ENCODE results near the gene PHF19.

The PHF19 gene

DNA sequence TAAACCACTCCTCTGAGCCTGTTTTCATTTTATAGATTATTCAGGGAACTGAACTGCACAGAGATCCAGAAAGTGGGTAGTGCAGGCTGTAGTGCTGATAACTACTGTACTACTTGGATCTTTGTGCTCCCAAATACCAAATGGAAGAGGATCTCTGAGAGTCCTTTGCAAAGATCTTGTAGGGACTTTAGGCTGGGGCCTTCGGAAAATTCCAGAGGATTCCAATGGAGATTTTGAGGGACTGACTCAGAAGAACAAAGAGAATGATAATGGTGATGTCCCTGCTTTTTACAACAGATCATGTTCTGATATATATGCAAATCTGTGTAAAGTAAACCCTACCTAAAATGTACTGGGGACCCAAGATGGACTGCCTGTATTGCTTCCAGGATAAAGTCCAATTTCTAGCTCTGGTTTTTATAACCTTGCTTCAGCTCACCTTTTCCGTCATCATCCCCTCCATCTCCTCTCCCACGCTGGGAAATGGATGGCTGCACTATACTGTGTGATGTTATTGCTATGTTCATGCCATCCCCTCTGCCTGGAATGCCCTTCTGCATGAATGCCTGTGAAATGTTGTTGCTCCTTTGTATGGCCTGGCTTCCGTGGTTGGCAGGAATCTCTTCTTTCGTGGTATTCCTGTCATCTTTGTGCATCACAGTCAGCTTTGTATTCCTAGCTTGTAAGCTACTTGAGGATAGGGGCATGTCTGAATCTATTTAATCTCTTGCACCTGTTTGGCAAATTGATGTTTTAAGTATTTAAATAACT lies 24.6 kb downstream of the PHF19 start:
- DNase-seq, result no peak

DNA sequence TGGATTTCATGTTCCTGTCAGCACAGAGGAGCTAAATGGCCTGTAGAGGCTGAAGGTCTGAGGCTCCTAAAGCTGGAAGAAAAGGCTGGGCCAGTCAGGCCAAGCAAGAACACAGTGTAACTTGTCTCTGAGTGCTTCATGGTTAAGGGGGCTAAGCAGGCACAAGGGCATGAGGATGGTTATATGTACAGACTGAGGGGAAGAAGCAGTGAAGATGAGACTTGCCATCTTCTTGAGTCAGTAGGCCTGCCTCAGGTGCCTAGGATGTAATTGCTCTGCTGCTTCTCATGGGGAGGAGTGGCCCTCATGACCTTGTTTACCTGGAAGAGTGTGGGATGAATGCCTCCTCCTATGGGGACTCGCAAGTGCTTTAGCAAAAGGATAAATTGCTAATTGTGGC lies 25.5 kb downstream of the PHF19 start:
- no peak for DNase-seq

DNA sequence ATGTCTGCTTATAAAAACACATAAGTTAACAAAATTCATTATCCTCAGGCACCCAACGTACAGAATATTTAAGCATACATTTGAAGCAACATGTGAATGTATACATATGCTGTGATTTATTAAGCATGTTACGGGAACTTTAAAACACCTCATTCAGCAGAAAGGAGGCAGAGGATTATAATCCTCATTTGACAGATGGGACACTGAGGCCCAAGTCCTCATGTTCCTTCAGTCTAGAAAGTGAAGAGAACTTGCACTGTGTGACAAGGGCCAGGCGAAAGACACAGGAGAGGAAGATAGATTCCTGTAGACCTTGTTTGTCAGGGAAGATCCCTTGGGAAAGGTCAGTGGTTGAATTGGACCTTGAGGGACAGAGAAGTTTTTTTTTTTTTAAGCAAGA lies 26.7 kb downstream of the PHF19 start:
- DNase-seq, result no peak

DNA sequence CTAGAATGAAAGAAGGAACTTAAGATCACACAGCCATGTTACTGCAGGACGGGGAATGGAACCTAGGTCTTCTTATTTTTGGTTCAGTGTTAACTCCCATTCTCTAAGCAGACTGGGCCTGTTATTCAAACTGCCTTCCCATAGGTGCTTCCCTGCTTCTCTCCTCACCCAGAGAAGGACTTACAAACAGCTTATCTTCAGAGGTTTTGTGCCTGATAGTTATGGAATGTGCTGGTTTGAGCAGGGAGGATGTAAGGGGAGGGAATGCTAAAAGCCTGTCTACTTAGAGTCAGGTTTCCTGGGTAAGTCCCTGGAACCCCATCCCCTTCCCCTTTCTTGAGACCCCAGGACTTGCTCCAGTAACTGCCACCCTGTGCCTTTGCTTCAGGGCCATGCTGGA lies 30.1 kb downstream of the PHF19 start:
- no peak for DNase-seq

DNA sequence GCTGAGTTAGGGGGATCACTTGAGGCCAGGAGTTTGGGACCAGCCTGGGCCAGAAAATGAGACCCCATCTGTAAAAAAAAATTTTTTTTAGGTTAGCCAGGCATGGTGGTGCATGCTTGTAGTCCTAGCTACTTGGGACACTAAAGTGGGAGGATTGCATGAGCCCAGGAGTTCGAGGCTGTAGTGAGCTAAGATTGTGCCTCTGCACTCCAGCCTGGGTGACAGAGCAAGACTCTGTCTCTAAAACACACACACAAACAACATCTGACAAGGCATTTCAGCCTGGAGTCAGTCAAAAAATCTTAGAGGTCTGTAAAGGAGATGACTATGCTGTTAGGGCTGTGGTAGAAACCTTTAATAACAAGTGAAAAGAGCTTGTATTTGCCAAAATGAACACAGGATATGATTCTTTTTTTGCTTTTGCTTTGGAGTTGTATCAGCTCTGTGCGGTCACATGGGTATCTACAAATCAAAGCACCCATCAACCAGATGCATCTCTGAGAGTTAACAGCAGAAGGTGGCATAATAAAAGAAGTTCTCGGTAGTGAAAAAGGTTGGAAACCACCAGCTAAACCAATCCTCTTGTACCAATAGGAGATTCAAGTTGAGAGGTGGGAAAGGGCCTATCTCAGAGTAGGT lies 30.6 kb downstream of the PHF19 start:
- DNase-seq, result no peak

DNA sequence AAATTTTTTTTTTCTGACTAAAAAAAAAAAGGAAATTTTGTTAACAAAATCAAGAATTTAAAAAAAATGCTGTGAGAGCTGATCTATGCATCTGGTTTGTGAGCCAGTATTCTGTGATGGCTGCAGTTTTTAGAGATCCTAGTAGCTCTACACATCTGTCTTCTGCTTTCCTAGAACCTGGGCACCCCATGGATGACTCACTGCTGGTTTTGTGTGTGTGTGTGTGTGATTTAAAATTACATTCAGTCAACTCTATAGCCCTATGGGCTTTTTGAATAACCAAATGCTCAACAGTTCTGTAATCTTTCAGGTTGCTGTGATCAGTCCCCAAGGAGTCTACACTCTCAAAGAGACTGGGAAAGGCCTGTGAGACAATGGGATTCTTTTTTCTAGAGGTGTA lies 31.7 kb downstream of the PHF19 start:
- no peak for DNase-seq

DNA sequence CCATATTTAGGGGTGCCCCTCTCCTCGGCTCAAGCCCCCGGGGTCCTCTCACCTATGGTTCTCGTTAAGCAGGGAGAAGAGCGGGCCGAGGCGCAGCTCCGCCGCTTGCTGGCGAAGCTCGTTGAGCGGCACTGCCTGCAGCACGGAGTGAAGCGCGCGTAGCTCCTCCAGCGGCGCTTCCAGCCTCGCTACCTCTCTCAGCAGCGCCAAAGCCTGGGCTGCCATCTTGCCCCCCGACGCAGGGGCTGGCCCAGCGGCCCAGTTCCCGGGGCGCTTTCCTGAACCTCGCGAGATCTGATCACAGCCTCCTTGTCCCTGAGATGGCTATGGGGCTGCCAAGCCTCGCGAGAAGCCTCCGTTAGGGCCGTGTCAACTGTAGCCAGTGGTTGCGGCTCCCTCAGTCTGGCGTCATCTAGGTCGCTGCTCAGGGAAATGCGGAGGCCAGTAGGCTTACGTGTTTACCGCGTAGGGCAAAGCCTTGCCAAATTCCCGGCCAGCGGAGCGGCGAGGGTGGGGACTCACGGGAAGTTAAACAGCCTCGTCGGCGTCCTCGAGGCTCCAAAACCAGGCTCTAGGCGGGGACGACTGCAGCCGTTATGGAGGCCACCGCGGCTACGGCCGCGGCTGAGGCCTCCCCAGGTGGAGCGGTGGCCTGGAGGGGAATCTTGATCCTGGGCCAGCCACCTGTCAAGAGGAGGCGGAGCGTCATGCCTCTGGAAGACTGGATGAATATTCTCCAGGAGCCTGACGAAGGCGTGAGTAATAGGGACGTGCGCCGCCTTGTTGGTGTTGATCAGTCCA lies 34.1 kb downstream of the PHF19 start, which contains the start of gene PSMD5:
Gene PSMD5, minus strand, starts transcription at position 238 of the 801 bp plus-strand sequence. Its CDS starts 13 bp downstream, at position 225.
- peak; percentile 62 to 88 (median 79) for DNase-seq

DNA sequence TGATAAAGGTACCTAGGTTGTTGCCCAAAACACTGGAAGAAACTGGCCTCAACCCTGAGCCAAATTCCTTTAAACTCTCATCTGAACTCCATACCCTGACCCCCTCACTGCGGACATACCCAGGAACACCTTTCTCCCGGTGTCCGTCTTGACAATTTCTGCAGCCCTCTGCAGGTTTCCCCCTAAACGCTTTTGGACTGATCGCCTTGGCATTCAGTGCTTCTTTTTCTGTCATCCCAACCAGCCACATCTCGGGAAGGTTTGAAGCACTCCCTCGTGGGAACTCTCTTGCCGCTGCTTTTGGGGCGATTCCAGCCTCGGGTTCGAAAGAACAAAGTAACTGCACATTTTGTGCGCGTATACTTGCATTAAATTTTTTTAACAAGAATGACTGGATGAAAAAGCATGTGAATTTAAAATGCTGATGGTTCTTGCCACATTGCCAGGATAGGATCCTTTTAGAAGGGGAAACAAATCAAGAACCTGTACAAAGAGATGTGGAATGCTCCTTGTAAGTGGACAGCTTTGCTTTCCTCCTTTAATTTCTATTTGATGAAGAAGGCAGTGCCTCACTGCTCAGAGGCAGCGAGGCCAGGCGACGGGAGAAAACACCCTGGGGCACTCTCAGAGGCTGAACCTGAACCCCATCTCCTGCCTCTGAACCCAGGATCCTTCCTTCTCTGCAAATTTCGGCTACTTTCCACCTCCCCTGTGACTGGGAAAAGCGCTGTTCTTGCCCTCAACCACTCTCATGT lies 34.9 kb downstream of the PHF19 start:
- DNase-seq, result no peak

DNA sequence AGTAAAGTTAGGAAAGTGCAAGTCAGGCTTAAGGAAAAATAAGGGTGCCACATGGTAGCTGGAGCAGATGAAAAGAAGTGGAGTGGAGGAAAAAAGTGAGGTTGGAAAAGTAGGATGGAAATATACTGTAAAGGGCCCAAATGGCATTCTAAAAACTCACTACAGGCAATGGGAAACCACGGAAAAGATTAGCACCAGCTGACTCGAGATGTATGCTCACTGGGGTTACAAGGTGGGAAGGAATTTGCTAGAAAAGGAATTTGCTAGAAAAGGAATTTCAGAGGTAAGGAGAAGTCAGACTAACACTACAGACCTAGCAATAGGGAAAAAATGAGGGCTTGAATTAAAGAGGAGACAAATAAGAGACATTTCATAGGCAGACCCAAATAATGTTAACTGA lies 37.8 kb downstream of the PHF19 start:
- no peak for DNase-seq

DNA sequence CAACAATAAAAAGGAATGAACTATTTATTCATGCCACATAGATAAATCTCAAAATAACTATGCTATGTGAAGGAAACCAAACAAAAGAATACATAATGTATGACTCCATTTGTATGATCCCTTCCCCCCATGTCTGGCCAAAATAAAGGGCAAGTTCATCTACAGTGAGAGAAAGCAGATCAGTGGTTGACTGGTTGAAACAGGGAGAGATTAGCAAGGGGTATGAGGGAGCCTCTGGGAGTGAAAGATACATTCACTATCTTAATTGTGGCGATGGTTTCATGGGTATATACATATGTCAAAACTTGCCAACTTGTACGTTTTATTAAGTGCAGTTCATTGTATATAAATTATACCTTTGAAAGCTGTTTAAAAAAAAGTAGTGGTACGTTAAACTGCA lies 39.1 kb downstream of the PHF19 start:
- no peak for DNase-seq

DNA sequence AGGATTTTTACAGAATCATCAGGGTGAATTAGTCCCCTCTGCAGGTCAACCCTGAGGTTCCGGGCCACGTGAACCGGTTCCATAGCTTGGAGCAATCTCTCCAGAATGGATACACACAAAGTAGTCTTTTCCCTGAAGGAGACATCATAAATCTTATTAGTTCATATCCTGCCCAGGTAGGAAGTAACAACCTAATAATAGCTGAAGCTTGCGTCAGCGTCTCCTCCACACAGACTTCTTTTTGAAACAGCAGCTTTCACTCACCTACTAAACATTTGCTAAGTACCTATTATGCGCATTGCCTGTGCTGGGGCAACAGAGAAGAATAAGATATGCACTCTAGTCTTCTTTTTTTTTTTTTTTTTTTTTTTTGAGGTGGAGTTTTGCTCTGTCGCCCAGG lies 43.7 kb downstream of the PHF19 start:
- no peak for DNase-seq

DNA sequence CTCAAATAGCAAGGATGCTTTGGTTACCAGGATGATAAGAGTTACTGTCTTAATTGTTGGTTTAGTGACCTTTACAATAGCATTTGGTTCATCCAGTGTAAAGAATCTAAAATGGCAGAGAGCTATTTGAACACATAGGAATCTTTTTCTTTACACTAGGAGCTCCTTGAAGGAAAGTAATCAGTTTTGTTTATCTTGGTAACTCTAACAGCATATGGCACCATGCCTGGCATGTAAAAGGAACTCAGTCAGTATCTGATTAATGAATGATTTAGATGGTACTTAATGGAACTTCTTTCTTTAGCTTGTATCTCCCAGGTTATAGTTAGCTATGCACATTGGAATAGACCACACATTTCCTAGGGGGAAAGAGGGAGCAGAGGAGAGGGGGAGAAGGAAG lies 44.2 kb downstream of the PHF19 start:
- no peak for DNase-seq

DNA sequence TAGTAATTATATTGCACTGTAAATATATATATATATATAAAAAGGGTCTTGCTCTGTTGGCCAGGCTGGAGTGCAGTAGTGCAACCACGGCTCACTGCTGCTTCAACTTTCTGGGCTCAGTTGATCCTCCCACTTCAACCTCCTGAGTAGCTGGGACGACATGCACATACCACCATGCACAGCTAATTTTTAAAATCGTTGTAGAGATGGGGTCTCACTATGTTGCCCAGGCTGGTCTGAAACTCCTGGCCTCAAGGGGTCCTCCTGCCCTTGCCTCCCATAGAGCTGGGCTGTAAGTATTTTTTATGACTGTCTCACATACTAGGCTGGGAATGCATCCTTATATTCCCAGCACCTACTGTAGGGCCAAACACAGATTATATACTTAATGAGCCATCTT lies 46.1 kb downstream of the PHF19 start:
- no peak for DNase-seq

DNA sequence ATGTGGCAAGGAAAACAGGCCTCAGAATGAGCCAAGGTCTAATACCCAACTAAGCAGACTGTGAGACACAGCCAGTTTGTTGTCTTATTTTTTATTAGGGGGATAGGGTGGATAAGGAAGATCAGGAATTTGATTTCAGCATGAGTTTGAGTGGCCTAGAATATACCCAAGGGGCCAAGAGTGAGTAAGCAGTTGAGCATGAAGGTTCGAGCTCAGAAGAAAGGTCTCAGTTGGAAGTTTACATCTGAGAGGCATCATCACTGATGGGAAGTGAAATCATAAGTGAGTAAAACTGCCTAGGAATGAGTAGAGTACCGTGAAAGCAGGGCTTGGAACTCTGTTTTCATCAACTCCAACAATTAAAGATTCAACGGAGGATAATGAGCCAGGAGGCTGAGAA lies 46.8 kb downstream of the PHF19 start:
- no peak for DNase-seq

DNA sequence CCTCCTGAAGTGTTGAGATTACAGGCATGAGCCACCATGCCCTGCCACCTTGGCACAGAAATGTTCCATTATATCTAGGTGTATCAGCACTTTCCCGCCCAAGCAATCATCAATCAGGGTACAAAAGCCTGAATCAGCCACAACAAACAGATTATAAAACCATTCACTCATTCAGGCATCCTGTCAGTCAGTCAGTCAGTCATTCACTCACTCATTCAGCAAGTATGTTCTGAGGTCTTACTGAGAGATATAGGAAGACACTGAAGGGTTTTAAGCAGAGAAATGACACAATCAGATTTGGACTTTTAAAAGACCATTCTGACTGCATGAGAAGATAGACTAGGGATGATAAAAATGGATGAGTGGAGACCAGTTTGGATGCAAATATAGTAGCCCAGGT lies 47.3 kb downstream of the PHF19 start:
- no peak for DNase-seq

DNA sequence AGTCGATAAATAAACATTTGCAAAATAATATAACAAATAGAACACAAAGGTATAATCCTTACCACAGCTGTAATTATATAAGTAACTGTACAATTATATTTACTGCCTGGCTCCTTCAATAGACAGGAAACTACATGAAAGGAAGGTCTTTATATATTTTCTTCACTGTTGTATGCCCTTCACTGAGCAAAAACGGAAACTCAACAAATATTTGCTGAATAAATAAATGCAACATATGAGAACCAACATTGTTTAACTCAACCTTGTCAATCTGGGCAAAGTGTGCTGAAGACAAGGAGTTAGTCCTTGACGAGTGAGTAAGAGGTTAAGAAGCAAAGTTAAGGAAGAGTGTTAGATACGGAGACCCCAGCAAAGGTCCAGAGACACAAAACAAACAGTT lies 56.9 kb downstream of the PHF19 start:
- no peak for DNase-seq

DNA sequence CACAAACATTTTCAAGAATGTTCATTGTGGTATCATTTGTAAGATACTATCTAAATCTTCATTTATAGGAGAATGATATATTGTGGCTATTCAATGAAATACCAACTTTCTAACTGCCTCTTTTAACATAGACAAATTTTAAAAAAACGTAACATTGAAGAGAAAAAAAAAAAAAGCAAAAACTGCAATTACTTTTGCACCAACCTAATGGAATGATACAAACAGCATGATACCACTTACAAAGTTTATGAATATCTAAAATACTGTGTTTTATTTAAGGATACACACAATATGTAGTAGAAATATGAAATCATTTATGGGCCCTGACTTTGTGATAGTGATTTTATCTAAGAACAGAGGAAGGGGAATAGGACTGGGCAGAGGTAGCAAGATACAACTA lies 58.4 kb downstream of the PHF19 start:
- DNase-seq, result no peak

DNA sequence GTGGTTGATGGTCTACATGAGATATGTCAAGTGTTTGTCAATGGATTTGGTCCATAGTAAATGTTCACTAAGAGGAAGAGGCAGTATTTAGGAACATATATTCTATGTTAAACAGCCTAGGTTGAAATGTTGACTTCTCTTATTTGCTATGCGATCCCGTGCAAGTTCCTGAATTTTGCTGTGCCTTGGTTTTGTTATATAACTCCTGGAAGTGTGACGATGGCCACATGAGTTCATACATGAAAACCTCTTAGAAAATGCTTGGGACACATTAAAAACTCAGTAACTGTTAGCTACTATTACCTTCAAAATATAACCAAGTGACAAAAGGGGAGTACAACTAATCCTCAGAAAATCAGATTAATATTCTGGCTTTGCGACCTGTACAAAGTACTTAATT lies 61.9 kb downstream of the PHF19 start:
- no peak for DNase-seq

DNA sequence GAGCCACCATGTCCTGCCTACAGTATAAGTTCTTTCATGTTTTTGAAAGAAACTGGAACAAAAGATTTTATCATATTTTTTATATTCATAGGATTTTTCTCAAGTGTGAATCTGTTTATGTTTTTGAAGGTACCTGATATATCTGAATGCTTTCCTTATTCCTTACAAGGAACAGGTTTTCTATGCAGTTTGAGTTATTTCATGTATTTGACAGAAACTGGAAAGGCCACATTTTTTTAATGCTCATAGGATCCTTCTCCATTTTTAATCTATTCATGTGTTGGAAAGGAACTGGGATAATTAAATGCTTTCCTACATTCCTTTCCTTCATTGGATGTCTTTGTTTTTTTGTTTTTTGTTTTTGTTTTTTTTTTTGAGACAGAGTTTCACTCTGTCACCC lies 68.1 kb downstream of the PHF19 start:
- DNase-seq, result no peak

DNA sequence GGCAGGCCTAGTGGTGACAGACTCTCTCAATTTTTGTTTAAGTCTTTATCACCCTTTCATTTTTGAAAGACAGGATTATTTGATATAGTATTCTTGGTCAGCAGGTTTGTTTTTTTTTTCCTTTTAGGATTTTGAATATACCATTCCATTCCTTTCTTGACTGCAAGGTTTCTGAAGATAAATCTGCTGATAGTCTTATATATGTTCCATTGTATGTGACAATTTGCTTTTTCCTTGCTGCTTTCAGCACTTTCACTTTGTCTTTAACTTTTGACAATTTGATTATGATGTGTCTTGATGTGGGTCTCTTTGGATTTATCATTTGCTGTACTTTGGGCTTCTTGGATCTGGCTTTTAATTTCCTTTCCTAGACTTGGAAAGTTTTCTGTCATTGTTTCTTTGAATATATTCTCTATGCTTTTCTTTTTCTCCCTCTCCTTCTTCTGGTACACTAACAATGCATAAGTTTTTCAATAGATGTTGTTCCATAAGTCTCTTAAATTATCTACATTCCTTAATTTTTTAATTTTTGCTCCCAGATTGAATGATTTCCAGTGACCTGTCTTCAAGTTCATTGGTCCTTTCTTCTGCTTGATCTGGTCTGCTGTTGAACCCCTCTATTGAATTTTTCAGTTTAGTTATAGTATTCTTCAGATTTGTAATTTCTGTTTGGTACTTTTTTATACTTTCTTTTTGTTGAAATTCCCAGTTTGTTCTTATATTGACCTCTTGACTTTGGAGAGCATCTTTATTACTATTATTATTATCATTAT lies 69.2 kb downstream of the PHF19 start:
- DNase-seq, result no peak

All from activated naive CD4-positive, alpha-beta T cell (primary cell).